Measurements from ENCODE around the gene FRG2.
"Not testable (repeated sequence)": the region's sequence is repeated elsewhere in the genome, so short reads cannot be mapped to it uniquely, and the experiment has no call there.

FRG2 gene

DNA sequence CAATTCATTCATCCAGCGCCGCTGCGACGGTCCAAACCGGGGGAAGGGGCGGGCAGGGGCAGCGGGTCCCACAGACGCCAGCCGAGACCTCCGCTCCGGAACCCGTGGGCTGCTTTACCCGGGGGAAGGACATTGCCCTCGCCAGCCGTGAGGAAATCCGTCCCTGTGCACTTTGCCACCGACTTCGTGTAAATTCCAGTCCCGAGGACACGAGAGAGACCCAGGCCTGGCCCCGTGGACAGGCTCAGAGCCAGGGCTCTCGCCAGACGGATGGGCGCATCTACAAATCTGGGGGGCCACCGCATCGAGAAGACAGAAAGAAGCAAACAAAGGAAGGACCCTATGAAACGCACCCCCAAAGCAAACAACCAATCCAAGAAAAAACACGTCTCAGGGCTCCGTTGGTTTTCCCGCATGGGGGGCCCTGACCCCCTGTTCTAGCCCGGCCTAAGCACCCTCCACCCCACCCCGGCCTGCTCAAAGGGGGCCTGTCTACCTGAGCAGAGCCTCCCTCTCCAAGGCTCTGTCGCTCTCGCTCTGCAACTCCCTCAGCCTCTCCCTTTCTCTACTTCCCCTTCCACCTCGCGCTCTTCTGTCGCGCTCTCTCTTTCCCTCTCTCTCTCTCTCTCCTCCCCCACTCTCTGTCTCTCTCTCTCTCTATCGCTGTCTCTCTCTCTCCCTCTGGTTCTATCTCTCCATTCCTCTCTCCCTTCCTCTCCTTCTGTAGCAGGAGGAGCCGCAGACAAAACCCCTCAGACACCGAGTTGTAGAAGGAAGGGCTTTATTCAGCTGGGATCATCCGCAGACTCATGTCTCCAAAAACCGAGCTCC, 11.3 kb downstream of the FRG2 start:
- DNase-seq = no peak

GRCh38 chr4:190014771-190015537, 12.1 kb downstream of the FRG2 start:
- no peak for DNase-seq

DNA sequence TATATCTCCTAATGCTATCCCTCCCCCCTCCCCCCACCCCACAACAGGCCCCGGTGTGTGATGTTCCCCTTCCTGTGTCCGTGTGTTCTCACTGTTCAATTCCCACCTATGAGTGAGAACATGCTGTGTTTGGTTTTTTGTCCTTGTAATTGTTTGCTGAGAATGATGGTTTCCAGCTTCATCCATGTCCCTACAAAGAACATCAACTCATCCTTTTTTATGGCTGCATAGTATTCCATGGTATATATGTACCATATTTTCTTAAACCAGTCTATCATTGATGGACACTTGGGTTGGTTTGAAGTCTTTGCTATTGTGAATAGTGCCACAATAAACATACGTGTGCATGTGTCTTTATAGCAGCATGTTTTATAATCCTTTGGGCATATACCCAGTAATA, 37.1 kb downstream of the FRG2 start:
- not testable (repeated sequence) for DNase-seq

DNA sequence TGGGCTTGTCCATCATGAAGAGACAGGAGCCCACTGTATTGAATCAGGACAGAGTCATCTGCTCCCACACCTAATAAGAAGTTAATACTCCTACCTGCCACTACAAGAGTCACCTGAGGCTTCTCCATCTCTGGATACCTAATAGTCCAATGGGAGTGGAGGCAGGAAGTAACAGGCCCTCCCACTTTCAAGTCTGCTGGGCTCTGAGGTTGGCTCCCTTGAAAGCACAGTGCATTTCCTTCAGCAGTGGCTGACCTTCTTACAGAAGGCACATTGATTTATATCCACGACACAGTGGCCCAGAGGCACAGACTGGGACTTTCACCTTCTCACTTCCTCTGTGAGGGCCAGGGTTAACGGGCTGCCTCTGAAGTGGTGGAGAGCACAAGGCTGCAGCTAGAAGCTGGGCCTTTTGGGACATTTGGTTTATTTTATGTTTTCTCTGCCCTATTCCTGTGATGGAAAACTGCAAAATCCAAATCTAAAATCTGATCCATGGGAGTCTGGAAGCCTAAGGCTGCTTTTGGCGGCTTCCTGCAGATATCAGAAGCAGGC, 38.1 kb downstream of the FRG2 start:
- no peak for DNase-seq

DNA sequence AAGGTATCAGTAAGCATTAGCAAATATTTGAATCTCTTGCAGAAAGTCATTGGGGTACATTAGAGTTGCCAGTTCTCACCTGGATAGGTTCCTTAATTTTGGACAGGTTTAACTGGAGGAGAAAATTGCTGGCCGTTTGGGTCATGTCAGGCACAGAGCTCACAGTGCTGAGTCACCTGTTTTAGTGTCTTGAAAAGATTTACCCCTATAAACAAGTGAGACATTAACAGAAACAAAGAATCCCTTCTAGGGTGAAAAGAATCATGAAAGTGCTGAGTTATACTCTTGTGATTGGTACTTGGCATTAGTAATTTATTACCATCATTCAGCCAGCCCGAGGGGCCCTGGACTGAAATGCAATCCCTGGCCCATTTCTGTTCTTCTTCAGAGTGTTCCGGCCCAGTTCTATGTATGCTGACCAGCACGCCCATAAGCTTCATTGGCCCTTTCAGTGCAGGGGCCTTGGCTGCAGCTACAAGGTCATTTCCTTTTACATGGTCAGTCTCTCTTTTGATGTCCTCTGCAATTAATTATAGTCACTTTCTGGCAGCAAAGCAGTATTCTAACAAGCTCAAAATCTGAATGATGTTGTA, 41.3 kb downstream of the FRG2 start:
- DNase-seq = not testable (repeated sequence)

DNA sequence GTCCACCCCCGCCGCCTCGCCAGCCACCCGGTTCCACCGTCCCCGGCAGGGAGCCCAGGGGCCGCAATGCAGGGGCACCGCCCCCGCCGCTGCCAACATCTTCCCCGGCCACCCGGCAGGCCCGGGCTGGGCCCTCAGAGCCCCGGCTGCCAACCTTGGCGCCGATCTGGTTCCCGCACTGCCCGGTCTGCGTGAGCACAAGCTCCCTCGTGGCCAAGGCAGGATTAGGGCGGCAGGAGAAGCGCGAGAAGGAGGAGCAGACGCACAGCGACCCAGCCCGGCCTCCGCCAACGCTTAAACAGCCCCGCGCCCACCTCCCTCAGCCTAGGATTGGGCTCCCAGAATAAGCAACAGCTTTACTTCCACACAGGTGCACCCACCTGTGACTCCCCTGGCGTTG, 42.4 kb downstream of the FRG2 start:
- DNase-seq = not testable (repeated sequence)

DNA sequence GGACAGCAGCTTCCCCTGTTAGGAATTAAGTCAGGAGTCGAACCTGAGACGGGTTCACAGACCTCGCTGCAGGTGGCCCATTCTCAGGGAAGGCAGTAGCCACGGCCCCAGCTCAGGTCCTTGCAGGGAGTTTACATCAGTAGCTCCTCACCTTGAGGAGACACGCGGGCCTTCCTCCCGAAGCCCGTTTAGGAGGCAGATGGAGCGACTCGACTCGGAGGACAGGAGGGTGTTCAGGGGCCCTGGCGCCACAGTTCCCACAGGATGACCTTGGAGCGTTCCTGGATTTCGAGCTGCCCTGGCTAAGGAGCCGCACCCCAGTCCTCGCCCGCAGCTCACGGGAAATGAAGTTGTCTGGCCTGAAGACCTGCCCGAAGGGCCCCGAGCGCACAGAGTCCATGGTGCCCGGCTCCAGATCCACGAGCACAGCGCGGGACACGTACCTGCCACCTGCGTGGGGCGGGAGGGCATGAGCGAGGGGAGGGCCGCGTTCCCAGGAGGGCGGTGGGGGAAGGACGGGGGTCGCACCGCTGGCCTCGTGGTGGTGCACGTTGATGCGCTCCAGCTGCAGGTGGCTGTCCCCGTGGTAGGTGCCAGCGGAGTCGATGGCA, 43.0 kb downstream of the FRG2 start:
- DNase-seq = not testable (repeated sequence)

- DNase-seq = no peak
Observed at GRCh38 chr4:189981970-189982369, 45.1 kb downstream of the FRG2 start.

DNA sequence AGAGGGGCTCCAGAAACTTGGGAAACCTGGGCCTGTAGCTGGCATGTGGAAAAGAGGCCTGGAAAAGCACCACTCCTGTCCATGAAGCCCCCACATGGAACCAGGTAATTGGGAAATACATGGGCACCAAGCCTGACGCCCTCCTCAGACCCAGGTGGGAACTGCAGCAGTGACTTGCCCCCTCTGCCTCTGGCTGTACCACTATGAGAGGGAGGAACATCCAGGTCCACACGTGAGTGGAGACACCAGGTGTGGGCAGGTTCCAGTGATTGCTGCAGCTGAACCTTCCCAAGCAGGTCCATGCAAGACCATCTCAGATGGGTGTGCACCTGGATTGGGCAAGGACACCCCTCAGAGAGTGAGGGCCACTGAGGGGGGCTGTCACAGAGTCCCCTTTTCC, 46.8 kb downstream of the FRG2 start:
- not testable (repeated sequence) for DNase-seq

DNA sequence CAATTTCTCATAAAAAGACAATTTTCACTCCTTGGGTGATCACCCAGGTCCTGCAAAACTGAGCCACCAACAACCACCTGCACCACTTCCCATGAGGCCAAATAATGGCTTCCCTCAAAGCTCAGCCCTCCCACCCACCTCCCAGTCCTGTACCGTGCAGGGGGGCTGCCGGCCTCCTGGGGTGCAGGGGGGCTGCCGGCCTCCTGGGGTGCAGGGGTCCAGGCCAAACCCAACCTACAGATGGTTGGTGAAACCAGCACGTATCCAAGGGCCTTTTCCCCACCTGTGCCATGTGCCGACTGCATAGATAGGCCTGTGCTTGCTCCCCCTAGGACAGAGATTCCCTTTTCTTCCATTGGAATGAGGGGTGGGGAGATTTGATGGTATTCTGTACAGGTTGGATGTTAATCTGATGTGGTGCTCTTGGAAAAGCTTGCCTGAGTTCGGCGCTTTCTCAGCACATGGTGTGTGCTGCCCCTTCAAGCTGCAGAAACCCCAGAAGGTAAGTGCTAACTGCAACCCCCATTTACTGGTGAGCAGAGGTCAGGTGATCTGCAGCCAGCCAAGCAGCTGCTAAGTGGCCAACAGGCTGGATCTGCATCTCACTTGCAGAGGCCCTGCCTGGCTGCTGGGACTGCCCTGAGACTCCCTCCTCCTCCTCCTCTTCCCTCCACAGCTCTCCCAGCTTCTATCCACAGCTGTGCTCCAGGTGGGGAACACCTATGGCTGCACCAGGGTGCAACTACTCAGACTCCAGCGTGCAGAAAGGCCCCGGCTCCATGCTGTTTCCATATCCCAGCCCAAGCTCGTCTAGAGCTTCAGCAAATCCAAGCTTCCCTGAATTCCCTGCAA, 47.6 kb downstream of the FRG2 start:
- DNase-seq = no peak

All from NCI-H1417 (cell line).